ENCODE data around the gene MYT1.
A peak's percentile ranks its signal among the peaks of the same experiment; 100 is the strongest.
"Not testable (repeated sequence)": the region's sequence is repeated elsewhere in the genome, so short reads cannot be mapped to it uniquely, and the experiment has no call there.

The MYT1 gene

GRCh38 chr20:64279826-64280459 is 115.7 kb downstream of the MYT1 start:
- no peak for FAIRE-seq

GRCh38 chr20:64280460-64280843 is 116.2 kb downstream of the MYT1 start:
- FAIRE-seq: no peak

GRCh38 chr20:64283646-64284045 is 119.4 kb downstream of the MYT1 start:
- FAIRE-seq: no peak

GRCh38 chr20:64285579-64286446 is 121.6 kb downstream of the MYT1 start:
- not testable (repeated sequence) for FAIRE-seq

- FAIRE-seq: peak; percentile 41
These were observed 122.4 kb downstream of the MYT1 start for GRCh38 chr20:64286447-64287263.

- not testable (repeated sequence) for FAIRE-seq
These were observed 123.0 kb downstream of the MYT1 start for GRCh38 chr20:64287264-64287590.
